NCI-H2227 treated with DMSO at 0.1 percent for 48 hours (cell line): Measurements from ENCODE around the gene CEP72.
"Not testable (repeated sequence)": the region's sequence is repeated elsewhere in the genome, so short reads cannot be mapped to it uniquely, and the experiment has no call there.

Experiments
- DNase-seq: peaks from one replicate; lab custom pipeline; 2025; lab: John Stamatoyannopoulos, UW

The CEP72 gene

GRCh38 chr5:581266-581665, 30.9 kb upstream of the CEP72 start:
- no peak for DNase-seq

GRCh38 chr5:581941-582340, 30.2 kb upstream of the CEP72 start:
- no peak for DNase-seq

DNA sequence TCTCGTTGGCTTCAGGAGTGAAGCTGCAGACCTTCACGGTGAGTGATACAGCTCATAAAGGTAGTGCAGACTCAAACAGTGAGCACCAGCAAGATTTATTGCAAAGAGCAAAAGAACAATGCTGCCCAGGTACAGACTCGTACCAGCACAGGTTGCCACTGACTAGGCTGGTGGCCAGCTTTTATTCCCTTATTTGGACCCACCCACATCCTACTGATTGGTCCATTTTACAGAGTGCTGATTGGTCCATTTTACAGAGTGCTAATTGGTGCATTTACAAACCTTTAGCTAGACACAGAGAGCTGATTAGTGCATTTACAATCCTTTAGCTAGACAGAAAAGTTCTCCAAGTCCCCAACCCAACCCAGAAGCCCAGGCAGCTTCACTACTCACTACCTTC, 29.7 kb upstream of the CEP72 start:
- not testable (repeated sequence) for DNase-seq

DNA sequence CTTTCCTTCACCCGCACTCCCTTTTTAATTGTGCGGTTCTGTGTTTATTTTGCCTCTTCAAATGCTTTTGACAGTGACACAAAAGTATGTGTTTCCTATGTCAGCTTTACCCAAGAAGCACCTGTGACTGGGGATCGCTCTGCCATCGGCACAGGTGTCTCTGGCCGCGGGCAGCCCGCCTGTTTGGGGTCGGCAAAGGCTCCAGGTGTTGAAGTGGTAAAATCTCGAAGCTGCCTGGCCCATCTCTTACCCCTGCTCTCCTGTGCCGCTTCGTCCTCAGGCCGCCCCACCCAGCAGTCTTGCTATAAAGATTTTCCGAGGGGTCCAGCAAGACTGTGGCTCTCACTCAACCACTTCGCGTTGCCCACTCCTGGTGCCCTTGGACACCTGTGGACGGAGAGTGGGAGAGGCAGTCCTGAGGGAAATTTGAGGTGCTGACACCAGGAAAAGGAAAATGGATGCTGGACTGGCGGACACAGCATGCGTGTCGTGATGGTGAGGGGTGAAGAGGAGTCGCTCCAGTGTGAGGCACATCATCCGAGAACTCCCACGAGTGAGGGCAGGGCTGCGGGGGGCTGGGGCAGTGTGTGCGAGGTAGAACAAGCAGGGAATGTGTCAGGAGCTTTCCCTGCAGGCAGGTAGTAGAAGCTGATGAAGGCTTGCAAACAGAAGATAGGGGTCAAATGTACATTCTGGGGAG, 29.1 kb upstream of the CEP72 start:
- DNase-seq = no peak

DNA sequence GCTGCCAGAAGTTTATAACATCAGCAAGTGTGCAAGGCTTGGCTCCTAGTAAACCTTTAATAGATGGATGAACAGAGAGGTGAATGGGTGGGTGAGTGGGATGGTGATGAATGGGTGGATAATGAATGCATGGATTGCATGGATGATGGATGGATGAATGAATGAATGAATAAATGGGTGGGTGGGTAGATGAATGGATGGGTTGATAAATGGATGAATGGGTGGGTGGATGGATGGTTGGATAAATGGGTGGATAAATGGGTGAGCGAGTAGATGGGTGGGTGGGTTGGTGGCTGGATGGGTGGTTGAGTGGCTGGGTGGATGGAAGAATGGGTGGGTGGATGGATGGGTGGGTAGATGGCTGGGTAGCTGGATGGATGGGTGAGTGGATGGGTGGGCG, 28.5 kb upstream of the CEP72 start:
- no peak for DNase-seq

DNA sequence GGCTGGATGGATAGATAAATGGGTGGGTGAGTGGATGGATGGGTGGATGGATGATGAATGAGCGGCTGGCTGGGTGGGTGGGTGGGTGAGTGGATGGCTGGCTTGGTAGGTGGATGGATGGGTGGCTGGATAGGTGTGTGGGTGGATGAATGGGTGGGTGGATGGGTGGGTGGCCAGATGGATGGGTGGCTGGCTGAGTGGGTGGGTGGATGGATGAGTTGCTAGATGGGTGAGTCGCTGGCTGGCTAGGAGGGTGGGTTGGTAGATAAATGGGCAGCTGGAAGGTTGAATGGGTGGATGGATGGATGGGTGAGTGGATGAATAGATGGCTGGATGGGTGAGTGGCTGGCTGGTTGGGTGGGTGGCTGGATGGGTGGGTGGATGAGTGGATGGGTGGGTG, 27.9 kb upstream of the CEP72 start:
- DNase-seq = no peak

GRCh38 chr5:584846-585245, 27.3 kb upstream of the CEP72 start:
- DNase-seq = no peak

- no peak for DNase-seq
Measured at GRCh38 chr5:585556-585955, 26.6 kb upstream of the CEP72 start.

DNA sequence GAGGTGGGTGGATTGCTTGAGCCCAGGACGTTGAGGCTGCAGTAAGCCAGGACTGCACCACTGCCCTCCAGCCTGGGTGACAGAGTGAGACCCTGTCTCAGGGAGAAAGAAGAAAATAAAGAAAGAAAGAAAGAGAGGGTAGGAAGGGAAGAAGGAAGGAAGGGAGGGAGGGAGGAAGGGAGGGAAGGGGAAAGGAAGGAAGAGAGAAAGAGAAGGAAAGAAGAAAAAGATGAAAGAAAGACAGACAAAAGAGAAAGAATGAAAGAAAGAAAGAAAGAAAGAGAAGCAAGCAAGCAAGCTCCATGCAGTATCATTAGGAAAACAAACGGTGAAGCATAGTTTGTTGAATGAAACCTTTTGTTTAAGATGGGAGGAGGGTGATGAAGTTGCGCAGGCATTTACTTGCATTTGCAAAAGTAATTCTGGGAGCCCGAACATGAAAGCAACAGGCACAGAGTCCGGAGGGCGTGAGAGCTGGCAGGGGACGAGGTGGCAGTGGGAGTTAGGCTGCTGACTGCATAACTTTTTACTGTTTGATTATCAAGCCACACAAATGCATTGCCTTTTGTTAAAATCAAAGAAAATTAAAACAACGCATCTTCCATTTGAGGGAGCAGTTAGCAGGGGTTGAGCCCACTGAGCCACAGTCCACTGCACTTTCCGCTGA, 26.0 kb upstream of the CEP72 start:
- DNase-seq = no peak

GRCh38 chr5:586751-587285, 25.3 kb upstream of the CEP72 start:
- no peak for DNase-seq

- no peak for DNase-seq
Measured at GRCh38 chr5:587403-587802, 24.7 kb upstream of the CEP72 start.

DNA sequence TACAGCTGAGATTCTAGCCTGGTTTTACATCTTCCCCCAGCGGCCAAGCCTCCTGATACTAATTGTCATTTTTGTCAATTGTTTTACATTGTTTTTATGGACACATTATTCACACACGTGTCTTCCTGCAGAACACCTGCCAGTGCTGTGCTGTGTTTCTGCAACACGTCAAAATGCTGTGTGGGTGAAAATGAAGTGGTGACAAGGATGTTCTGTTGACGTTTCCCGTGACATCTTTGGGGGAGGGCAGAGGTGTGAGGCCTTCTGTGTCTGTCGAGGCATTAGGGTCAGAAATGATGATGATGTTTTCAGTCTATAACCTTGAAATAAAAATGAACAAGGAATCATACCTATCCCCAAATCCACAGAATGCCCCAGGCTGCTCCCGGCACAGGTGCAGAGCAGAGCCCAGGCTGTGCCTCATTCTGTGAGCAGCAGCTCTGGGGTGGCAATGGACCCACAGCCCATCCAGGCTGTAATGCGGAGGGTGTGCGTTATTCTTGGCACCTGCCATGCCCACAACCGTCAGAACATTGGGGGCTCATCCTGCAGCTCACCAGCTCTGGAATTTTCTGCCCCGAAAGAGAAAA, 23.6 kb upstream of the CEP72 start:
- DNase-seq = no peak

DNA sequence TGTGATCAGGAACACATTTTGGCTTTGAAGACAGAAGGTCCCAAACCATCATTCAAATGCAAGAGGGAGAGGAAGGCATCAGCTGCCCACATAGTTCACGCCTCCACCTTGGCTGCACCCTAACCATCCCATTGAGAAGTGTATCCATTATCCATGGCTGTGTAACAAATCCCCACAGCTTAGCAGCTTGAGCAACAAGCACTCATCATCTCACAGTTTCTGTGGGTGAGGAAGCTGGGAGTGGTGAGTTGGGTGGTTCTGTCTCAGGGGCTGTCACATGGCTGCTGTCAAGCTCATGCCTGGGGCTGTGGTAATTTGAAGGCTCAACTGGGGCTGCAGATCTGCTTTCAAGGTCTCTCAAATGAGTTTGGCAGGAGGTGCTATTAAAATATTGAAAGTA, 23.0 kb upstream of the CEP72 start:
- DNase-seq = no peak

- DNase-seq = no peak
Measured at GRCh38 chr5:589588-589987, 22.6 kb upstream of the CEP72 start.

- DNase-seq = no peak
Measured at GRCh38 chr5:590346-590745, 21.8 kb upstream of the CEP72 start.

DNA sequence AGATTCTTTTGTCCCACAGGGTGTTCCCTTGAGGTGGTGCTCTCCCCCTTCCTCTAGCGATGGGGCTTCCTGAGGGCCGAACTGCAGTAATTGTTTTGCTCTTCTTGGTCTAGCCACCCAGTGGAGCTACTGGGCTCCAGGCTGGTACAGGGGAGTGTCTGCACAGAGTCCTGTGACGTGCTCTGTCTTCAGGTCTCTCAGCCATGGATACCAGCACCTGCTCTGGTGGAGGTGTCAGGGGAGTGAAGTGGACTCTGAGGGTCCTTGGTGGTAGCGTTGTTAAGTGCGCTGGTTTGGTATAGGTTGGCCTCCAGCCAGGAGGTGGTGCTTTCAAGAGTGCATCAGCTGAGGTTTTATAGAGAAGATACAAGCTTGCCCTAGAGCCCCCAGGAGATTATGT, 20.4 kb upstream of the CEP72 start:
- no peak for DNase-seq

GRCh38 chr5:592158-592557, 20.0 kb upstream of the CEP72 start:
- DNase-seq = no peak

GRCh38 chr5:593511-593910, 18.6 kb upstream of the CEP72 start:
- no peak for DNase-seq

- no peak for DNase-seq
Measured at GRCh38 chr5:594226-594860, 17.8 kb upstream of the CEP72 start.

GRCh38 chr5:595285-595875, 16.8 kb upstream of the CEP72 start:
- no peak for DNase-seq

GRCh38 chr5:597871-598563, 14.1 kb upstream of the CEP72 start:
- DNase-seq = no peak

DNA sequence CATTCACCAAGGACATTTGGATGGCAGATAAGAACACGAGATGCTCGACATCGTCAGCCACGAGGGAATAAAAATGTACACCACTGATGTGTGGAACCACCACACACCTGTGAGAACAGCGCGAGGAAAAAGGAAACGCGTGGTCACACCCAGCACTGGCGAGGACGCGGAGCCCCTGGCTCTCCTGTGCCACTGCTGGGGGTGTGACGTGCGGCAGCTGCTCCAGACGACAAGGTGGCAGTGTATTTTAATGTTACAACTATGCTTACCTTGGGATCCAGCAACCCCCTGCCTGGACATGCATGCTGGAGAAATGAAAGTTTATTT, 13.6 kb upstream of the CEP72 start:
- no peak for DNase-seq
